ENCODE measurements around the gene CRYGD. TPM values are rescaled to one million over a fixed set of nuclear protein-coding genes. Genes with fewer than 3 reads are reported as not detected.
A peak's percentile ranks its signal among the peaks of the same experiment; 100 is the strongest.

Gene CRYGD
- total and polyA plus RNA-seq, 2 of the 13 experiments (the other 11 are each of a cell fraction or from before 2014, with no cell fraction given): not detected

- peak; percentile 56 for TF ChIP-seq ZNF770 (CRISPR knock-in tag; IDR thresholded peaks at IDR 0.05)
- TF ChIP-seq HNRNPLL (IDR thresholded peaks at IDR 0.05; ENCODE audit: low read depth, low read length, poor library complexity, severe bottlenecking): no peak
- TF ChIP-seq ZNF343 (CRISPR knock-in tag; IDR thresholded peaks at IDR 0.05): no peak
- TF ChIP-seq ZKSCAN1 (IDR thresholded peaks at IDR 0.05; ENCODE audit: low read length): no peak
- TF ChIP-seq SRSF9 (IDR thresholded peaks at IDR 0.05; ENCODE audit: borderline replicate concordance, insufficient read depth, low read depth, low read length, poor library complexity, severe bottlenecking): no peak
- no peak for TF ChIP-seq TAF1 (CRISPR knock-in tag; IDR thresholded peaks at IDR 0.05)
- TF ChIP-seq MXI1 (IDR thresholded peaks at IDR 0.05; ENCODE audit: borderline replicate concordance, low read depth, low read length): no peak
- no peak for TF ChIP-seq DMTF1 (CRISPR knock-in tag; IDR thresholded peaks at IDR 0.05)
- TF ChIP-seq ZFP41 (CRISPR knock-in tag; IDR thresholded peaks at IDR 0.05; ENCODE audit: borderline replicate concordance): no peak
- TF ChIP-seq ZC3H13 (CRISPR knock-in tag; IDR thresholded peaks at IDR 0.05): no peak
- no peak for TF ChIP-seq ZFP82 (CRISPR knock-in tag; IDR thresholded peaks at IDR 0.05; ENCODE audit: borderline replicate concordance)
- no peak for TF ChIP-seq HDAC6 (IDR thresholded peaks at IDR 0.05; ENCODE audit: low read depth, low read length)
- no peak for TF ChIP-seq EZH2 (conservative IDR thresholded peaks at IDR 0.05; ENCODE audit: low read depth, low read length)
- TF ChIP-seq ISL2 (CRISPR knock-in tag; IDR thresholded peaks at IDR 0.05): peak; percentile 24; the same call in 1 of the 2 replicates
- 0 out of 2 replicates have a peak, but pooled peaks have one; percentile 30 for TF ChIP-seq ATF2 (CRISPR knock-in tag; IDR thresholded peaks at IDR 0.05)
- TF ChIP-seq ARNT (IDR thresholded peaks at IDR 0.05): no peak
- TF ChIP-seq MAX (IDR thresholded peaks at IDR 0.05): no peak
- no peak for TF ChIP-seq USF2 (IDR thresholded peaks at IDR 0.05; ENCODE audit: low read depth, low read length)
- no peak for TF ChIP-seq USF2 (CRISPR knock-in tag; IDR thresholded peaks at IDR 0.05; ENCODE audit: borderline replicate concordance)
- no peak for TF ChIP-seq HIVEP1 (CRISPR knock-in tag; IDR thresholded peaks at IDR 0.05)
These were observed 5.7 kb upstream of the CRYGD start, which contains the start of gene CRYGC (continued) for GRCh38 chr2:208129744-208130711.

All from HepG2 (cell line).